Cardiac muscle cell (in vitro differentiated cells and primary cell): Measurements from ENCODE around the gene OXNAD1. TPM values are rescaled to one million over a fixed set of nuclear protein-coding genes. Genes with fewer than 3 reads are reported as not detected.

Experiments used
- DNase-seq, 2 donors: peaks; one replicate each; pipeline versions ENCODE4 v3.0.0 to v3.0.0-alpha.2; 2010 to 2017; ENCODE audit warnings: low read depth in 1 of 2, low spot score in 1 of 2
- H3K27ac ChIP-seq: fragments of 200-600 bp; sonication (generic); 2 replicates; pipeline ENCODE4 v1.5.1; 2016
- H3K27me3 ChIP-seq: fragments of 200-600 bp; sonication (generic); 2 replicates; pipeline ENCODE4 v1.6.0; 2016; ENCODE audit warnings: control low read depth
- H3K36me3 ChIP-seq: fragments of 200-600 bp; sonication (generic); 2 replicates; pipeline ENCODE4 v1.5.1; 2016; ENCODE audit warnings: control low read depth
- H3K4me1 ChIP-seq: fragments of 200-600 bp; sonication (generic); 2 replicates; pipeline ENCODE4 v1.8.1; 2017; ENCODE audit warnings: low read depth, mild to moderate bottlenecking, mixed run types
- H3K4me3 ChIP-seq: fragments of 200-600 bp; sonication (generic); 2 replicates; pipeline ENCODE4 v1.5.1; 2016; ENCODE audit warnings: mild to moderate bottlenecking
- H3K9me3 ChIP-seq: fragments of 200-600 bp; sonication (generic); 2 replicates; pipeline ENCODE4 v1.5.1; 2017; ENCODE audit warnings: low read depth, mild to moderate bottlenecking, control low read depth
- CTCF ChIP-seq: IDR thresholded peaks from 2 replicates; pipeline ENCODE4 v1.5.1; 2012; ENCODE audit warnings: low read depth, mild to moderate bottlenecking, low read length
- polyA plus RNA-seq: library from polyadenylated mRNA; unstranded; fragments of >200 nt; fragmentation: Nextera tagmentation; extraction: Ambion mirVana; gene quantifications from 2 replicates; pipeline ENCODE4 v1.2.1, GENCODE V29; 2016
- total RNA-seq: library from RNA; depleted of rRNA; stranded (reverse); fragments of >200 nt; gene quantifications from 2 replicates; pipeline ENCODE4 v1.2.3, GENCODE V29; 2016

The OXNAD1 gene
- total and polyA plus RNA-seq, 2 experiments from 2014 or later: 33.6 to 33.7 TPM

- Histone ChIP-seq H3K27me3 (no peaks in the 10 kb centered on the region), H3K4me3 (no peak overlapping the region), H3K4me1 (no peaks in the 10 kb centered on the region), H3K9me3 (no peaks in the 10 kb centered on the region), H3K36me3 (no peaks in the 10 kb centered on the region), H3K27ac (no peak overlapping the region)
- no peak for TF ChIP-seq CTCF
- no peak for DNase-seq
Measured at GRCh38 chr3:16252988-16253387, 12.0 kb upstream of the OXNAD1 start.

GRCh38 chr3:16253601-16254000 lies 11.4 kb upstream of the OXNAD1 start:
- no peak overlapping the region for H3K27ac ChIP-seq
- DNase-seq: peak in 1 of 2 donors; percentile 81
- H3K36me3 ChIP-seq: no peaks in the 10 kb centered on the region
- H3K9me3 ChIP-seq: no peaks in the 10 kb centered on the region
- H3K4me3 ChIP-seq: no peak overlapping the region
- no peaks in the 10 kb centered on the region for H3K27me3 ChIP-seq
- TF ChIP-seq CTCF: no peak
- no peaks in the 10 kb centered on the region for H3K4me1 ChIP-seq

- Histone ChIP-seq H3K27me3 (no peaks in the 10 kb centered on the region), H3K9me3 (no peaks in the 10 kb centered on the region), H3K27ac (no peak overlapping the region), H3K36me3 (peaks cover 4% of the 10 kb centered on the region), H3K4me1 (no peaks in the 10 kb centered on the region), H3K4me3 (no peak overlapping the region)
- no peak for TF ChIP-seq CTCF
- DNase-seq: no peak
Measured at GRCh38 chr3:16254916-16255315, 10.1 kb upstream of the OXNAD1 start.

GRCh38 chr3:16255326-16255725 lies 9.7 kb upstream of the OXNAD1 start:
- H3K4me1 ChIP-seq: no peaks in the 10 kb centered on the region
- H3K9me3 ChIP-seq: no peaks in the 10 kb centered on the region
- no peak overlapping the region for H3K4me3 ChIP-seq
- no peaks in the 10 kb centered on the region for H3K27me3 ChIP-seq
- DNase-seq: no peak
- peaks cover 8% of the 10 kb centered on the region for H3K36me3 ChIP-seq
- TF ChIP-seq CTCF: no peak
- no peak overlapping the region for H3K27ac ChIP-seq

GRCh38 chr3:16255726-16256125 lies 9.3 kb upstream of the OXNAD1 start:
- Histone ChIP-seq H3K27ac (no peak overlapping the region), H3K4me3 (no peak overlapping the region), H3K27me3 (no peaks in the 10 kb centered on the region), H3K4me1 (no peaks in the 10 kb centered on the region), H3K36me3 (peaks cover 12% of the 10 kb centered on the region), H3K9me3 (no peaks in the 10 kb centered on the region)
- TF ChIP-seq CTCF: no peak
- DNase-seq: no peak

- Histone ChIP-seq H3K4me1 (no peaks in the 10 kb centered on the region), H3K36me3 (peaks cover 14% of the 10 kb centered on the region), H3K9me3 (no peaks in the 10 kb centered on the region), H3K27ac (no peak overlapping the region), H3K27me3 (no peaks in the 10 kb centered on the region), H3K4me3 (no peak overlapping the region)
- no peak for DNase-seq
- TF ChIP-seq CTCF: no peak
Measured at GRCh38 chr3:16257309-16257708, 7.7 kb upstream of the OXNAD1 start.
